ENCODE data around the gene FBLN1.

- no peak for TF ChIP-seq TAF1 (IDR thresholded peaks at IDR 0.05; ENCODE audit: low read depth, low read length)
- TF ChIP-seq POLR2A (IDR thresholded peaks at IDR 0.05; ENCODE audit: low read depth, low read length) = no peak
- TF ChIP-seq POLR2AphosphoS5 (IDR thresholded peaks at IDR 0.05; ENCODE audit: low read depth, low read length) = no peak
- TF ChIP-seq SPI1 (IDR thresholded peaks at IDR 0.05; ENCODE audit: low read depth, low read length) = no peak
- TF ChIP-seq PAX5 (IDR thresholded peaks at IDR 0.05; ENCODE audit: insufficient read depth, low read length, severe bottlenecking) = no peak
Measured at GRCh38 chr22:45481661-45482060, 21.0 kb upstream of the FBLN1 start.

Measured in GM12891 (cell line).